Trophoblast cell (in vitro differentiated cells and primary cell): Measurements from ENCODE around the gene RAB11FIP2.

ENCODE experiments used
- DNase-seq, 2 donors: peaks; one replicate each; pipeline ENCODE4 v3.0.0-alpha.2; 2016
- H2AFZ ChIP-seq: 2 replicates; pipeline ENCODE4 v1.6.1; 2013; ENCODE audit warnings: low read length, moderate library complexity, mild to moderate bottlenecking; ENCODE audit not compliant: insufficient read depth, poor library complexity
- H2AK5ac ChIP-seq: 2 replicates; pipeline ENCODE4 v1.6.1; 2013; ENCODE audit warnings: mild to moderate bottlenecking, low read length
- H2BK120ac ChIP-seq: 2 replicates; pipeline ENCODE4 v1.6.1; 2013; ENCODE audit warnings: low read length, mild to moderate bottlenecking, moderate library complexity; ENCODE audit not compliant: insufficient read depth, poor library complexity
- H2BK12ac ChIP-seq: 2 replicates; pipeline ENCODE4 v1.6.1; 2013; ENCODE audit warnings: mild to moderate bottlenecking, low read length, moderate library complexity
- H2BK5ac ChIP-seq: 2 replicates; pipeline ENCODE4 v1.6.1; 2013; ENCODE audit warnings: low read length, low read depth, moderate library complexity, mild to moderate bottlenecking; ENCODE audit not compliant: poor library complexity
- H3K14ac ChIP-seq: 2 replicates; pipeline ENCODE4 v1.6.1; 2013; ENCODE audit warnings: mild to moderate bottlenecking, low read length
- H3K18ac ChIP-seq: 2 replicates; pipeline ENCODE4 v1.6.1; 2013; ENCODE audit warnings: mild to moderate bottlenecking, low read length
- H3K23ac ChIP-seq: 2 replicates; pipeline ENCODE4 v1.6.1; 2013; ENCODE audit warnings: low read length
- H3K27ac ChIP-seq: 2 replicates; pipeline ENCODE4 v1.5.1; 2013; ENCODE audit warnings: low read depth, mild to moderate bottlenecking, inconsistent platforms, low read length, moderate library complexity
- H3K27me3 ChIP-seq: 2 replicates; pipeline ENCODE4 v1.6.1; 2013; ENCODE audit warnings: inconsistent platforms, mild to moderate bottlenecking, low read length, moderate library complexity; ENCODE audit not compliant: insufficient read depth
- H3K36me3 ChIP-seq, 2 experiments: 1 replicate in 1 of 2; 2 replicates in 1 of 2; pipeline ENCODE4 v1.6.1; 2013; ENCODE audit warnings: low read length in 2 of 2, mild to moderate bottlenecking in 2 of 2, moderate library complexity in 1 of 2; ENCODE audit not compliant: insufficient read depth in 2 of 2, control insufficient read depth in 1 of 2
- H3K4ac ChIP-seq: 2 replicates; pipeline ENCODE4 v1.6.1; 2013; ENCODE audit warnings: low read depth, mild to moderate bottlenecking, low read length, moderate library complexity
- H3K4me1 ChIP-seq, 2 experiments: 1 replicate in 1 of 2; 2 replicates in 1 of 2; pipeline ENCODE4 v1.6.1; 2013; ENCODE audit warnings: low read length in 2 of 2, mild to moderate bottlenecking in 2 of 2, moderate library complexity in 1 of 2; ENCODE audit not compliant: insufficient read depth in 2 of 2, control insufficient read depth in 1 of 2
- H3K4me2 ChIP-seq: 2 replicates; pipeline ENCODE4 v1.6.1; 2013; ENCODE audit warnings: inconsistent platforms, mild to moderate bottlenecking, low read length, moderate library complexity
- H3K4me3 ChIP-seq: 2 replicates; pipeline ENCODE4 v1.5.1; 2013; ENCODE audit warnings: mild to moderate bottlenecking, low read depth, low read length, inconsistent platforms
- H3K79me1 ChIP-seq: one replicate; pipeline ENCODE4 v1.6.1; 2013; ENCODE audit warnings: low read length
- H3K79me2 ChIP-seq: 2 replicates; pipeline ENCODE4 v1.6.1; 2013; ENCODE audit warnings: low read length, mild to moderate bottlenecking; ENCODE audit not compliant: control insufficient read depth, insufficient read depth, poor library complexity
- H3K9ac ChIP-seq: 2 replicates; pipeline ENCODE4 v1.6.1; 2013; ENCODE audit warnings: mild to moderate bottlenecking, low read length
- H3K9me3 ChIP-seq: 2 replicates; pipeline ENCODE4 v1.6.1; 2013; ENCODE audit warnings: low read depth, mild to moderate bottlenecking, control low read depth, inconsistent platforms, low read length; ENCODE audit not compliant: insufficient read depth
- H4K12ac ChIP-seq: 2 replicates; pipeline ENCODE4 v1.6.1; 2013; ENCODE audit warnings: low read depth, mild to moderate bottlenecking, low read length, moderate library complexity
- H4K8ac ChIP-seq: 2 replicates; pipeline ENCODE4 v1.6.1; 2013; ENCODE audit warnings: low read depth, mild to moderate bottlenecking, low read length, moderate library complexity
- H4K91ac ChIP-seq: one replicate; pipeline ENCODE4 v1.6.1; 2013; ENCODE audit warnings: low read depth, mild to moderate bottlenecking, low read length, moderate library complexity
- WGBS: extraction: QIAGEN DNeasy Blood & Tissue Kit; methylation state at CpG from one replicate; pipeline ENCODE4 v1.1.7; 2013; ENCODE audit warnings: missing lambda C conversion rate; ENCODE audit not compliant: insufficient read length, insufficient coverage; ENCODE audit errors: extremely low coverage; 5-methylcytosine and 5-hydroxymethylcytosine counted together

The RAB11FIP2 gene

DNA sequence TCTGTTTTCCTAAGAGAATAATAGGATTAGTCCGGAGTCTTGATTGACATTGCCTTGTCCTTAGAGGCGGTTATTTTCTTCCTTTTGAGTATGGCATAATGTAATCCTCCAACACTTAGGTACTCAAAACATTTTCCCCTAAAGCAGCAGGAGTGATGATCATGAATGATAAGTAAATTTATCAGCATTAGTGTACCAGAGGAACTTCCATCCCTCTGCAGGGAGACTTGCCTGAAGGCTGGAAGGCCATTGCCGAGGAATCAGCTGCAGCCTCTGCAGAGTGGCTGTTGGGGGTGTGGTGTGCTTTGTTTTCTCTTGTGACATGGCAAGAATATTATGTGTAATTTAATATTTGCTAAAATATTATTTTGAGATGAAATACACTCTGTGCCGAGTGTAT is 56.8 kb downstream of the RAB11FIP2 start:
- H3K23ac ChIP-seq, result no peak overlapping the region
- H2BK12ac ChIP-seq, result no peak overlapping the region
- H4K8ac ChIP-seq, result no peak overlapping the region
- H3K4me3 ChIP-seq, result no peak overlapping the region
- H3K79me1 ChIP-seq, result no peaks in the 10 kb centered on the region
- no peak overlapping the region for H4K91ac ChIP-seq
- H3K9me3 ChIP-seq, result no peaks in the 10 kb centered on the region
- no peak overlapping the region for H3K14ac ChIP-seq
- H3K27me3 ChIP-seq, result no peaks in the 10 kb centered on the region
- no peak overlapping the region for H3K18ac ChIP-seq
- H3K36me3 ChIP-seq, result no peaks in the 10 kb centered on the region
- H3K79me2 ChIP-seq, result no peaks in the 10 kb centered on the region
- no peak overlapping the region for H2BK120ac ChIP-seq
- H2AK5ac ChIP-seq, result no peak overlapping the region
- H3K4me1 ChIP-seq, result no peaks in the 10 kb centered on the region
- no CpG with 5 or more reads among the region's 4 CpGs for WGBS
- H2AFZ ChIP-seq, result no peak overlapping the region
- H3K27ac ChIP-seq, result no peak overlapping the region
- no peak overlapping the region for H4K12ac ChIP-seq
- H3K4me2 ChIP-seq, result no peak overlapping the region
- H3K9ac ChIP-seq, result no peak overlapping the region
- H3K4ac ChIP-seq, result no peak overlapping the region
- peak in 1 of 2 donors; percentile 26 for DNase-seq
- H2BK5ac ChIP-seq, result no peak overlapping the region

DNA sequence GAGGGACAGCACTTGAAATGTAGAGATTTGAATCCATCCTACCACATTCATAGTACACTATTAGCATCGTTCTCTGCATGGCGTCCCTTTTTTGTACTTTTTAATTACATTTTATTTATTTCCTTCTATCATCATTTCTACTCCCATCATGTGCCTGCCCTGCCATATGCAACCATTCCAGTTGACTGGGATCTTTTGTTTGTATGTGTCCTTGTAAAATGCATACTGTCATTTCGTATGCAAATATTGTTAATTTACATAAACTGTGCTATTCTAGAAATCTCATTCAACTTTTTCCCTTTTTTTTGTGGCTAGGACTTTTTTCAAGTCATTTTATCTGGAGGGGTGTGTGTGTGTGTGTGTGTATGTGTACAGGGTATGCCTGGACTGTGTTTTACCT is 57.9 kb downstream of the RAB11FIP2 start:
- Histone ChIP-seq H4K12ac (no peak overlapping the region), H3K14ac (no peak overlapping the region), H4K91ac (no peak overlapping the region), H3K79me1 (no peaks in the 10 kb centered on the region), H3K4ac (no peak overlapping the region), H4K8ac (no peak overlapping the region), H2BK120ac (no peak overlapping the region), H3K4me3 (no peak overlapping the region), H3K27ac (no peak overlapping the region), H3K79me2 (no peaks in the 10 kb centered on the region), H3K27me3 (no peaks in the 10 kb centered on the region), H3K4me2 (no peak overlapping the region), H3K36me3 (no peaks in the 10 kb centered on the region), H2AFZ (no peak overlapping the region), H2BK12ac (no peak overlapping the region), H2BK5ac (no peak overlapping the region), H3K18ac (no peak overlapping the region), H3K4me1 (no peaks in the 10 kb centered on the region), H2AK5ac (no peak overlapping the region), H3K9ac (no peak overlapping the region), H3K23ac (no peak overlapping the region), H3K9me3 (no peaks in the 10 kb centered on the region)
- WGBS, result no CpG with 5 or more reads among the region's 3 CpGs
- DNase-seq, result no peak

DNA sequence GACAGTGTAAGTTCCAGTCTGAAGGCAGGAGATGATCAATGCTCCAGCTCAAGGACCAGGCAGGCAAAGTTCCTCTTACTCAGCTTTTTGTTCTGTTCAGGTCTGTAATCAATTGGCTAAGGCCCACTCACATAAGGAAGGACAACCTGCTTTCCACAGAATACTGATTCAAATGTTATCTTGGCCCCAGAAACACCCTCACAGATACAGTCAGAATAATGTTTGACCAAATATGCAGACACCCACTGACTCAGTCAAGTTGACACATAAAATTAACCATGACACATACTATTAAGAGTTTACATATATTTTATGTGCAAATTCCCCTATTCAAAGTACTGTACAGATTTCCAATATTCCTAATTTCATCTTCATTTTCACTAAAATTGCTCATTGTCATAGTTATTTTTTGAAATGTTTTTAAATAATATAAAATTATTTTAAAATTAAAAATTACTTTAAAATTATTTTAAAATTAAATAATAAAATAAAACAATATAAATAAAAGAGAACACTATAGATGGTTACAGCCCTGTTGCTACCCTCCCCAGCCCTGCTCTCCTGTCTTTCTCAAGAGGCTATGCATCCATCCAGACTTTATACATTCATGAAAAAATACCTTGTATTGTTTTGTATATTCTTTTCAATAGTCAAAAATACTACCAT is 59.4 kb downstream of the RAB11FIP2 start:
- no peak overlapping the region for H3K27ac ChIP-seq
- no peaks in the 10 kb centered on the region for H3K79me1 ChIP-seq
- H3K4me1 ChIP-seq, result no peaks in the 10 kb centered on the region
- H3K4me3 ChIP-seq, result no peak overlapping the region
- no peak overlapping the region for H3K18ac ChIP-seq
- H3K27me3 ChIP-seq, result no peaks in the 10 kb centered on the region
- H3K79me2 ChIP-seq, result no peaks in the 10 kb centered on the region
- no peaks in the 10 kb centered on the region for H3K36me3 ChIP-seq
- H2BK12ac ChIP-seq, result no peak overlapping the region
- no peak overlapping the region for H4K91ac ChIP-seq
- no peak overlapping the region for H2AK5ac ChIP-seq
- no peak overlapping the region for H3K14ac ChIP-seq
- no peak overlapping the region for H2AFZ ChIP-seq
- peak overlapping the region; percentile 64 for H3K9ac ChIP-seq
- H3K4me2 ChIP-seq, result no peak overlapping the region
- H3K4ac ChIP-seq, result no peak overlapping the region
- DNase-seq, result no peak
- H3K23ac ChIP-seq, result no peak overlapping the region
- no peak overlapping the region for H2BK5ac ChIP-seq
- no peak overlapping the region for H4K12ac ChIP-seq
- H3K9me3 ChIP-seq, result no peaks in the 10 kb centered on the region
- H4K8ac ChIP-seq, result no peak overlapping the region
- no peak overlapping the region for H2BK120ac ChIP-seq

DNA sequence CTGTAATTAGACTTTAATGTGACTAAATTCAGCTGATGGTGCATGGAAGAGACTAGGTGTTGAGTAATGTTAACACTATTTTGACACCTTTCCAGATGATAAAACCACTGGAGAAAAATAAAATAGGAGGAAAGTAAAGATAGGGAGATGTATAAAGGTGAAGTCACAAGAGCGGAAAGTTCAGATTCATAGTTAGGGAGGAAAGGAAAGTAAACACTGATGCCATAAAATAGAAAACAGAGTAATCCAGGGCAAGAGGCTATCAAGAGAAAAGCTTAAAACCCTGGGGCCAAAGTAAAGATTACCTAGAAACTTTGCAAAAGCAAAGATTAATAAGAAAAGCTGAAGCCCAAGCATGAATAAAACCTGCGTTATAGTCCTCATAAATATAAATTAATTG is 62.8 kb downstream of the RAB11FIP2 start:
- Histone ChIP-seq H4K8ac (no peak overlapping the region), H3K4me3 (no peak overlapping the region), H4K12ac (no peak overlapping the region), H3K36me3 (no peaks in the 10 kb centered on the region), H3K18ac (no peak overlapping the region), H3K9ac (no peak overlapping the region), H3K4me2 (no peak overlapping the region), H2BK12ac (no peak overlapping the region), H2BK5ac (no peak overlapping the region), H2AFZ (no peak overlapping the region), H3K9me3 (no peaks in the 10 kb centered on the region), H3K4me1 (no peaks in the 10 kb centered on the region), H3K27me3 (no peaks in the 10 kb centered on the region), H3K79me1 (no peaks in the 10 kb centered on the region), H3K79me2 (no peaks in the 10 kb centered on the region), H3K27ac (no peak overlapping the region), H2BK120ac (no peak overlapping the region), H4K91ac (no peak overlapping the region), H3K4ac (no peak overlapping the region), H3K23ac (no peak overlapping the region), H3K14ac (no peak overlapping the region), H2AK5ac (no peak overlapping the region)
- no CpG with 5 or more reads among the region's 2 CpGs for WGBS
- no peak for DNase-seq
